ENCODE measurements around the gene C1QTNF1. TPM values are rescaled to one million over a fixed set of nuclear protein-coding genes. Genes with fewer than 3 reads are reported as not detected.

The C1QTNF1 gene, protein sequence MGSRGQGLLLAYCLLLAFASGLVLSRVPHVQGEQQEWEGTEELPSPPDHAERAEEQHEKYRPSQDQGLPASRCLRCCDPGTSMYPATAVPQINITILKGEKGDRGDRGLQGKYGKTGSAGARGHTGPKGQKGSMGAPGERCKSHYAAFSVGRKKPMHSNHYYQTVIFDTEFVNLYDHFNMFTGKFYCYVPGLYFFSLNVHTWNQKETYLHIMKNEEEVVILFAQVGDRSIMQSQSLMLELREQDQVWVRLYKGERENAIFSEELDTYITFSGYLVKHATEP
- 6.6 to 17.2 TPM (median 14.3 TPM) in 3 replicates for polyA plus RNA-seq
- 0.25 TPM for polyA plus RNA-seq (2011; ENCODE audit: low read depth)
- polyA plus RNA-seq (2011; cell fraction: cytosol; rRNA removed): 9.6 and 17.3 TPM in 2 replicates
- polyA plus RNA-seq (2011; cell fraction: nucleus; rRNA removed): 22.3 and 34.7 TPM in 2 replicates
- 1.2 and 18.7 TPM in 2 replicates for polyA plus RNA-seq (2012; ENCODE audit: low replicate concordance)
- polyA minus RNA-seq: 7.8 to 26.3 TPM (median 17.1 TPM) in 3 replicates
- polyA minus RNA-seq (2011; cell fraction: cytosol; rRNA and poly(A)+ RNA removed): 31.3 TPM
- 28.9 and 39.9 TPM in 2 replicates for polyA minus RNA-seq (2011; cell fraction: nucleus; rRNA and poly(A)+ RNA removed)

DNA sequence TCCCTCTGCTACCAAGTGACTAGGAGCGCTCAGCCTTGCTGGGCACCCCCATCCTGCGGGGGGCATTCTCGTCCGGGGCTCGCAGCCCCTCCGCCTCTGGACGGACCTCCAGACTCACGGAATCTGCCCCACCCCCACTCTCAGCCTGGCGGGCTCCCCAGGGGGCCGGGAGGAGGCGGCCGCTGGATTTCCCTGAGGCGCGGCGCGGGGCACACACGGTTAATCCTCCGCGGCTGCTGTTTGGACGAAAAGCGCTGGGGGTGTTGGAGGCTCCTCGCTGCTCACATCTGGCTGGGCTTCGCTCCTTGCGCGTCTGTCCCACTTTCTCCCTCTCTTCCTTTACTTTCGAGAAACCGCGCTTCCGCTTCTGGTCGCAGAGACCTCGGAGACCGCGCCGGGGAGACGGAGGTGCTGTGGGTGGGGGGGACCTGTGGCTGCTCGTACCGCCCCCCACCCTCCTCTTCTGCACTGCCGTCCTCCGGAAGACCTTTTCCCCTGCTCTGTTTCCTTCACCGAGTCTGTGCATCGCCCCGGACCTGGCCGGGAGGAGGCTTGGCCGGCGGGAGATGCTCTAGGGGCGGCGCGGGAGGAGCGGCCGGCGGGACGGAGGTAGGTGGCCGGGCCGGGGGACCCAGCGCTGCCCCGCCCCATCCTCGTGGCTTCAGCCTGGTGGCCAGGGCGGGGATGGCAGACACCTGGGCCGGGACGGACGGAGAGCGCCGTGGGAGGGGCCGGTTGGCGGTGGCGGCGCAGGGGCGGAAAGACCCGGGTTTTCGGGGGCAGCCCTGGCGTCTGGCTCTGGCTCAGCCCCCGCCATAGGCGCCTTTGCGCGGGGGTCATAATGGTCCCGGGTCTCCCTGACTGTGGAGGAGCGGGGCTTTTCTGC lies at the start of gene C1QTNF1:
TSS of gene C1QTNF1 (plus strand) at position 284 of the 886 bp plus-strand sequence. CDS start 19,800 bp downstream, outside the sequence.
- H3K27me3 ChIP-seq (ENCODE audit: control insufficient read depth, extremely low read depth, insufficient read depth, low read length): peaks cover 3% of the 10 kb centered on the region
- peak within 1 kb of the TSS; percentile 22 for H3K27ac ChIP-seq (ENCODE audit: control insufficient read depth, insufficient read depth, low read length)
- H3K9me1 ChIP-seq (ENCODE audit: control insufficient read depth, extremely low read depth, insufficient read depth, low read length): no peaks in the 10 kb centered on the region
- H3K9me3 ChIP-seq (ENCODE audit: control insufficient read depth, low read depth, low read length): no peaks in the 10 kb centered on the region
- dilution Hi-C loops (cut with MboI; ENCODE audit: extremely low pct_ligation_motif_present, low sequenced_read_pairs): no loop called here
- H3K4me3 ChIP-seq (ENCODE audit: control insufficient read depth in 2 of 3, extremely low read depth in 1 of 3, insufficient read depth in 2 of 3, low read depth in 1 of 3, low read length in 3 of 3): peak within 1 kb of the TSS; percentile 44 to 71 (median 68)
- DNase-seq (ENCODE audit: low read depth, low spot score) (no peak), FAIRE-seq (no peak)
- peaks cover 66% of the 10 kb centered on the region for H3K4me1 ChIP-seq (ENCODE audit: control insufficient read depth, extremely low read depth, insufficient read depth, low read length)
- H2AFZ ChIP-seq (ENCODE audit: control insufficient read depth, low read length): peak within 1 kb of the TSS; percentile 86
- no peaks in the 10 kb centered on the region for H3K79me2 ChIP-seq (ENCODE audit: control insufficient read depth, insufficient read depth, low read length)
- TF ChIP-seq EZH2 (IDR thresholded peaks at IDR 0.05; ENCODE audit: low read length): no peak
- TF ChIP-seq, protein P1, sequence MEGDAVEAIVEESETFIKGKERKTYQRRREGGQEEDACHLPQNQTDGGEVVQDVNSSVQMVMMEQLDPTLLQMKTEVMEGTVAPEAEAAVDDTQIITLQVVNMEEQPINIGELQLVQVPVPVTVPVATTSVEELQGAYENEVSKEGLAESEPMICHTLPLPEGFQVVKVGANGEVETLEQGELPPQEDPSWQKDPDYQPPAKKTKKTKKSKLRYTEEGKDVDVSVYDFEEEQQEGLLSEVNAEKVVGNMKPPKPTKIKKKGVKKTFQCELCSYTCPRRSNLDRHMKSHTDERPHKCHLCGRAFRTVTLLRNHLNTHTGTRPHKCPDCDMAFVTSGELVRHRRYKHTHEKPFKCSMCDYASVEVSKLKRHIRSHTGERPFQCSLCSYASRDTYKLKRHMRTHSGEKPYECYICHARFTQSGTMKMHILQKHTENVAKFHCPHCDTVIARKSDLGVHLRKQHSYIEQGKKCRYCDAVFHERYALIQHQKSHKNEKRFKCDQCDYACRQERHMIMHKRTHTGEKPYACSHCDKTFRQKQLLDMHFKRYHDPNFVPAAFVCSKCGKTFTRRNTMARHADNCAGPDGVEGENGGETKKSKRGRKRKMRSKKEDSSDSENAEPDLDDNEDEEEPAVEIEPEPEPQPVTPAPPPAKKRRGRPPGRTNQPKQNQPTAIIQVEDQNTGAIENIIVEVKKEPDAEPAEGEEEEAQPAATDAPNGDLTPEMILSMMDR (optimal IDR thresholded peaks at IDR 0.05 in 1 of 3, IDR thresholded peaks at IDR 0.05 in 1 of 3, conservative IDR thresholded peaks at IDR 0.05 in 1 of 3; ENCODE audit: extremely low read depth in 1 of 3, insufficient read depth in 2 of 3, low read length in 3 of 3): peak in 1 of 3 experiments; percentile 24
- H4K20me1 ChIP-seq (ENCODE audit: control insufficient read depth, extremely low read depth, insufficient read depth, low read length): no peaks in the 10 kb centered on the region
- no peaks in the 10 kb centered on the region for H3K36me3 ChIP-seq (ENCODE audit: control insufficient read depth in 2 of 2, extremely low read depth in 1 of 2, insufficient read depth in 2 of 2, low read length in 2 of 2)
- peak within 1 kb of the TSS; percentile 73 for H3K9ac ChIP-seq (ENCODE audit: control insufficient read depth, extremely low read depth, insufficient read depth, low read length)
- peak within 1 kb of the TSS; percentile 92 for H3K4me2 ChIP-seq (ENCODE audit: control insufficient read depth, extremely low read depth, insufficient read depth, low read depth, low read length)

DNA sequence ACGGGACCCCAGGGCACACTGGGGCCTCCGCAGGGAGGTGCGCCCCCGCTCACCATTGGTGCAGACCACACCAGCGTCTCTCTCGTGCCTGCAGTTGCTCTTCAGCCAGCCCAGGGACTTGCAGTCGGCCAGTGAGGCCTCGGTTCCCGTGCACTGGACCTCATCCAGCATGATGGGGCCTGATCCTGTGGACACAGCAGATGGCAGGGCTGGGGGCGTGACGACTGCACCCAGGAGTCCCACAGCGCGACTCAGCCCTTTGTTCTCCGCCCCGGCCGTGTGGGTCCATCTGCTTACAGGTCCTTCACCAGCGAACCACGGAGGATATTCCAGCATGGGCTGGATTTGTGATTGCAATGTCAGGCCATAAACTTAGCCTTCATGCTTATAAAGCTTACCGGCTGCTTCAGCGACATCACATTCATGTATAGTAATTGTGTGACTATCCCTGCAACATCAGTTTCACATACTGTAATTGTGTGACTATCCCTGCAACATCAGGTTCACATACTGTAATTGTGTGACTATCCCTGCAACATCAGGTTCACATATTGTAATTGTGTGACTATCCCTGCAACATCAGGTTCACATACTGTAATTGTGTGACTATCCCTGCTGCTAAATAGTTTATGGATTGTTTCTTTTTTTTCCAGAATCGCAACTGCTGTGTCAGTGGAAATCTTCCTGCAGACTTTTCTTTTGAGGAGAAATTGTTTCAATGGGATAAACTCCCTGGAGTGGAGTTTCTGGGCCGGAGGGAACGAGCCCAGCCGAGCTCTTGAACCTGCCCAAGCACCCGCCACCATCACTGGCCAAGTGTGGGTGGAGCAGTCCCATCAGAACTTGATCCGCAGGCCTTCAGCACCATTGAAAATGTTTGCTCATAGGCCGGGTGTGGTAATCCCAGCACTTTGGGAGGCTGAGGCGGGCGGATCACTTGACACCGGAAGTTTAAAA lies 49.1 kb upstream of the C1QTNF1 start:
- DNase-seq (ENCODE audit: low read depth, low spot score) (no peak), FAIRE-seq (peak; percentile 56)
- Histone ChIP-seq H3K79me2 (ENCODE audit: control insufficient read depth, insufficient read depth, low read length) (peaks cover 18% of the 10 kb centered on the region), H3K4me2 (ENCODE audit: control insufficient read depth, extremely low read depth, insufficient read depth, low read depth, low read length) (peak overlapping the region; percentile 78), H3K27ac (ENCODE audit: control insufficient read depth, insufficient read depth, low read length) (peak overlapping the region; percentile 72), H4K20me1 (ENCODE audit: control insufficient read depth, extremely low read depth, insufficient read depth, low read length) (peaks cover 2% of the 10 kb centered on the region), H3K9me1 (ENCODE audit: control insufficient read depth, extremely low read depth, insufficient read depth, low read length) (no peaks in the 10 kb centered on the region), H3K36me3 (ENCODE audit: control insufficient read depth in 2 of 2, extremely low read depth in 1 of 2, insufficient read depth in 2 of 2, low read length in 2 of 2) (peaks cover 0 to 10% of the 10 kb centered on the region in 2 experiments), H3K9me3 (ENCODE audit: control insufficient read depth, low read depth, low read length) (no peaks in the 10 kb centered on the region), H2AFZ (ENCODE audit: control insufficient read depth, low read length) (no peak overlapping the region), H3K9ac (ENCODE audit: control insufficient read depth, extremely low read depth, insufficient read depth, low read length) (peak overlapping the region; percentile 47), H3K4me1 (ENCODE audit: control insufficient read depth, extremely low read depth, insufficient read depth, low read length) (peaks cover 43% of the 10 kb centered on the region), H3K27me3 (ENCODE audit: control insufficient read depth, extremely low read depth, insufficient read depth, low read length) (no peaks in the 10 kb centered on the region), H3K4me3 (ENCODE audit: control insufficient read depth in 2 of 3, extremely low read depth in 1 of 3, insufficient read depth in 2 of 3, low read depth in 1 of 3, low read length in 3 of 3) (peak overlapping the region in 1 of 3 experiments; percentile 38)
- dilution Hi-C loops (cut with MboI; ENCODE audit: extremely low pct_ligation_motif_present, low sequenced_read_pairs): no loop called here
- no peak for TF ChIP-seq EZH2 (IDR thresholded peaks at IDR 0.05; ENCODE audit: low read length)
- TF ChIP-seq, protein P1 (optimal IDR thresholded peaks at IDR 0.05 in 1 of 3, IDR thresholded peaks at IDR 0.05 in 1 of 3, conservative IDR thresholded peaks at IDR 0.05 in 1 of 3; ENCODE audit: extremely low read depth in 1 of 3, insufficient read depth in 2 of 3, low read length in 3 of 3): no peak
